NCI-H2171 (cell line): ENCODE data around the gene ANKRD6.
"Not testable (repeated sequence)": the region's sequence is repeated elsewhere in the genome, so short reads cannot be mapped to it uniquely, and the experiment has no call there.

ENCODE experiments used
- DNase-seq: peaks from one replicate; lab custom pipeline; 2025; lab: John Stamatoyannopoulos, UW

The ANKRD6 gene

GRCh38 chr6:89602166-89602565, 169.2 kb downstream of the ANKRD6 start:
- no peak for DNase-seq

- no peak for DNase-seq
These were observed 171.7 kb downstream of the ANKRD6 start for GRCh38 chr6:89604653-89605052.

- no peak for DNase-seq
These were observed 172.9 kb downstream of the ANKRD6 start for GRCh38 chr6:89605861-89606260.

GRCh38 chr6:89610149-89610642, 177.2 kb downstream of the ANKRD6 start:
- peak; percentile 22 for DNase-seq

- no peak for DNase-seq
These were observed 178.7 kb downstream of the ANKRD6 start for GRCh38 chr6:89611666-89612065.

- no peak for DNase-seq
These were observed 179.2 kb downstream of the ANKRD6 start for GRCh38 chr6:89612121-89612520.

GRCh38 chr6:89613790-89614189, 180.8 kb downstream of the ANKRD6 start:
- DNase-seq, result no peak

- DNase-seq, result no peak
These were observed 182.9 kb downstream of the ANKRD6 start for GRCh38 chr6:89615882-89616281.

GRCh38 chr6:89616531-89616930, 183.6 kb downstream of the ANKRD6 start:
- DNase-seq, result no peak

GRCh38 chr6:89618026-89618425, 185.1 kb downstream of the ANKRD6 start:
- no peak for DNase-seq

- no peak for DNase-seq
These were observed 186.6 kb downstream of the ANKRD6 start for GRCh38 chr6:89619567-89619966.

GRCh38 chr6:89623749-89624148, 190.8 kb downstream of the ANKRD6 start:
- DNase-seq, result no peak

GRCh38 chr6:89630488-89630887, 197.5 kb downstream of the ANKRD6 start:
- DNase-seq, result no peak

- DNase-seq, result not testable (repeated sequence)
These were observed 203.5 kb downstream of the ANKRD6 start for GRCh38 chr6:89636412-89636811.

GRCh38 chr6:89637960-89638319, 205.0 kb downstream of the ANKRD6 start:
- no peak for DNase-seq

- DNase-seq, result peak; percentile 88
These were observed 205.6 kb downstream of the ANKRD6 start, which contains the start of gene LYRM2 for GRCh38 chr6:89638320-89639195. TSS of gene LYRM2 (minus strand) at chr6:89638747. CDS start at chr6:89638716, 31 bp downstream.

GRCh38 chr6:89640804-89641203, 207.9 kb downstream of the ANKRD6 start:
- DNase-seq, result no peak

GRCh38 chr6:89641581-89641980, 208.6 kb downstream of the ANKRD6 start:
- not testable (repeated sequence) for DNase-seq

- no peak for DNase-seq
These were observed 210.0 kb downstream of the ANKRD6 start for GRCh38 chr6:89642956-89643355.

GRCh38 chr6:89643406-89643805, 210.5 kb downstream of the ANKRD6 start:
- no peak for DNase-seq

GRCh38 chr6:89644864-89645263, 211.9 kb downstream of the ANKRD6 start:
- DNase-seq, result no peak

GRCh38 chr6:89649682-89650081, 216.7 kb downstream of the ANKRD6 start:
- DNase-seq, result no peak

GRCh38 chr6:89650579-89650978, 217.6 kb downstream of the ANKRD6 start:
- no peak for DNase-seq

- no peak for DNase-seq
These were observed 222.2 kb downstream of the ANKRD6 start for GRCh38 chr6:89655122-89655521.
